HepG2 (cell line): Measurements from ENCODE around the gene MTA1. TPM values are rescaled to one million over a fixed set of nuclear protein-coding genes. Genes with fewer than 3 reads are reported as not detected.
A peak's percentile ranks its signal among the peaks of the same experiment; 100 is the strongest.

Experiments used
- ATF3 ChIP-seq: sonication (generic); formaldehyde crosslinking; IDR thresholded peaks from 2 replicates; pipeline ENCODE4 v1.4.0; 2020; ENCODE audit warnings: missing genetic modification reagents
- CERS6 ChIP-seq: sonication (generic); formaldehyde crosslinking; IDR thresholded peaks from 2 replicates; pipeline ENCODE4 v1.5.0; 2020; ENCODE audit warnings: missing genetic modification reagents
- CREB1 ChIP-seq, 2 experiments: fragments of 450-650 bp in 1 of 2; IDR thresholded peaks; 2 replicates each; pipeline ENCODE4 v1.6.1; 2016 to 2017; ENCODE audit warnings: control low read depth in 1 of 2, mild to moderate bottlenecking in 1 of 2, missing compliant biosample characterization in 1 of 2, missing genetic modification characterization in 1 of 2
- ELF3 ChIP-seq: IDR thresholded peaks from 2 replicates; pipeline ENCODE4 v1.6.1; 2016; ENCODE audit warnings: missing genetic modification reagents, missing compliant biosample characterization
- ELF4 ChIP-seq: sonication (generic); formaldehyde crosslinking; IDR thresholded peaks from 2 replicates; pipeline ENCODE4 v1.5.0; 2020; ENCODE audit warnings: missing genetic modification reagents, mild to moderate bottlenecking, moderate library complexity, borderline replicate concordance
- FOXA3 ChIP-seq: IDR thresholded peaks from 2 replicates; pipeline ENCODE4 v1.6.1; 2016; ENCODE audit warnings: missing genetic modification reagents, missing compliant biosample characterization
- GTF3A ChIP-seq: sonication (generic); formaldehyde crosslinking; conservative IDR thresholded peaks from 2 replicates; pipeline ENCODE4 v1.4.0; 2020; ENCODE audit warnings: mild to moderate bottlenecking, missing genetic modification reagents
- HHEX ChIP-seq: IDR thresholded peaks from 2 replicates; pipeline ENCODE4 v1.6.1; 2016; ENCODE audit warnings: control low read depth
- HOXD1 ChIP-seq: sonication (generic); formaldehyde crosslinking; IDR thresholded peaks from 2 replicates; pipeline ENCODE4 v1.5.0; 2020; ENCODE audit warnings: missing genetic modification reagents
- MBD4 ChIP-seq: IDR thresholded peaks from 2 replicates; pipeline ENCODE4 v1.6.1; 2012; ENCODE audit warnings: low read length, inconsistent platforms, borderline replicate concordance
- ONECUT2 ChIP-seq: sonication (generic); formaldehyde crosslinking; IDR thresholded peaks from 2 replicates; pipeline ENCODE4 v1.4.0; 2020; ENCODE audit warnings: missing genetic modification reagents
- POLR2G ChIP-seq: fragments of 200-400 bp; formaldehyde crosslinking; IDR thresholded peaks from 2 replicates; pipeline ENCODE4 v1.6.1; 2018; ENCODE audit warnings: mild to moderate bottlenecking, low read depth, low read length, moderate library complexity
- RFXANK ChIP-seq: IDR thresholded peaks from 2 replicates; pipeline ENCODE4 v1.6.1; 2016
- RNF2 ChIP-seq: fragments of 450-650 bp; conservative IDR thresholded peaks from 2 replicates; pipeline ENCODE4 v1.6.1; 2016; ENCODE audit warnings: low read depth
- RXRA ChIP-seq: sonication (generic); formaldehyde crosslinking; IDR thresholded peaks from 2 replicates; pipeline ENCODE4 v1.5.1; 2020; ENCODE audit warnings: missing genetic modification reagents
- UBTF ChIP-seq: sonication (generic); formaldehyde crosslinking; IDR thresholded peaks from 2 replicates; pipeline ENCODE4 v1.4.0; 2020; ENCODE audit warnings: mild to moderate bottlenecking, missing genetic modification reagents
- ZNF138 ChIP-seq: sonication (generic); formaldehyde crosslinking; IDR thresholded peaks from 2 replicates; pipeline ENCODE4 v1.5.0; 2020; ENCODE audit warnings: mild to moderate bottlenecking, low read depth, missing genetic modification reagents
- ZNF20 ChIP-seq: sonication (generic); formaldehyde crosslinking; IDR thresholded peaks from 2 replicates; pipeline ENCODE4 v1.4.0; 2020; ENCODE audit warnings: mild to moderate bottlenecking, moderate library complexity, missing genetic modification reagents
- ZNF281 ChIP-seq: sonication (generic); formaldehyde crosslinking; IDR thresholded peaks from 2 replicates; pipeline ENCODE4 v1.4.0; 2020; ENCODE audit warnings: missing genetic modification reagents, borderline replicate concordance
- ZNF879 ChIP-seq: sonication (generic); formaldehyde crosslinking; IDR thresholded peaks from 2 replicates; pipeline ENCODE4 v1.8.1; 2023; ENCODE audit warnings: missing genetic modification reagents
- polyA plus RNA-seq, 8 experiments: library from polyadenylated mRNA; depleted of rRNA in 3 of 8; stranded (reverse) in 7 of 8; unstranded in 1 of 8; fragments of >200 nt; fragmentation: Illumina TruSeq in 4 of 8; extraction: Trizol in 4 of 8; gene quantifications; 2 replicates each; pipeline versions ENCODE4 v1.2.1 to v1.2.3, GENCODE V29; 2011 to 2016; ENCODE audit warnings: low read depth in 4 of 8, missing spikeins in 1 of 8, mixed read lengths in 1 of 8; ENCODE audit not compliant: insufficient read depth in 1 of 8
- total RNA-seq, 5 experiments: library from RNA; depleted of rRNA; stranded (reverse); fragments of >200 nt; fragmentation: Illumina TruSeq; extraction: Trizol; gene quantifications; 2 replicates each; pipeline ENCODE4 v1.2.3, GENCODE V29; 2016; ENCODE audit warnings: low read depth in 1 of 5
- TF ChIP-seq, protein P1 (sequence below): sonication (generic); formaldehyde crosslinking; IDR thresholded peaks from 2 replicates; pipeline ENCODE4 v1.4.0; 2020; ENCODE audit warnings: mild to moderate bottlenecking, missing genetic modification reagents
- TF ChIP-seq, protein P2 (sequence below): sonication (generic); formaldehyde crosslinking; conservative IDR thresholded peaks from 2 replicates; pipeline ENCODE4 v1.4.0; 2020; ENCODE audit warnings: missing genetic modification reagents

Gene MTA1
- total and polyA plus RNA-seq, 2 of the 13 experiments (the other 11 are each of a cell fraction or from before 2014, with no cell fraction given), result 35.2 to 85.8 TPM

DNA sequence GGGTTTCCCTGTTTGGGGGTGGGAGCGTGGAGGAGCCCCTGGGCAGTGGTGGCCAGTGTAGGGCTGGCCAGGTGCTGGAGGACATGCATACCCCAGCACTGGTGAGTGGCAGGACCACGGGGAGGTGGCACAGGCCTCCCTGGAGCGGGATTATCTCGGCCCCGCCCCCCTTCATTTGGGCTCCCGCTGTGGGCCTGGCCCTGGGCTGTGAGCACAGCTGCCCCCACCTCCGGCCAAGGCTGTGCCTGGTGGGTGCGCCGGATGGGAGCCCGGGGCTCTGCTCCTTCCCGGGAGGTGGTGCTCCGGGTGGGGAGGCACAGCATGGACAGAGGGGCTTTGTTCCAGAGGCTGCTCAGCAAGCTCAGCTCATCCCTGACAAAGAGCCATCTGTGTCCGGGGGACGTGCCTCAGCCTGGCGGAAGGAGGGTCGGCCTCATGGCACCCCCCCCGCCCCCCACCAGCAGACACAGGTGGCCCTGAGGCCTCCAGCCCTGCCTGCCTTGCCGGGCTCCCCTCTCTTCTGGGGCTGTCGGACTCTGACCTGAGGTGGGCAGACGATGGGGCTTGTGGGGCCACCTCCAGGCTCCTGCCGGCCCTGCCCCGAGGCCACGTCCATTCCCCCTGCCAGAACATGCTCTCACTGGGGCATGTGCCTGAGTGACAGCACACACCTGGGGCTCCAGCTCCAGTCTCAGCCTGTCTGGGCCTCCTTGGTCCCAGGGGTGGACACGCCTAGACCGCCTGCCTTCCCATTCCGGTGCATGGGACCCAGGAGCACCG lies 79.8 kb downstream of the MTA1 start (continued):
- TF ChIP-seq UBTF (CRISPR knock-in tag) (peak; percentile 98), ELF3 (CRISPR knock-in tag) (peak; percentile 87), ELF4 (CRISPR knock-in tag) (no peak), ONECUT2 (CRISPR knock-in tag) (no peak), GTF3A (CRISPR knock-in tag) (no peak), MBD4 (no peak), HOXD1 (peak; percentile 77; the same call in 1 of the 2 replicates), ZNF20 (no peak), HHEX (CRISPR knock-in tag) (no peak), RXRA (peak; percentile 88), CREB1 (IDR thresholded peaks at IDR 0.05) (no peak), CREB1 (CRISPR knock-in tag; IDR thresholded peaks at IDR 0.05) (no peak; the same call in 1 of the 2 replicates), RFXANK (no peak), ZNF879 (CRISPR knock-in tag) (no peak), FOXA3 (CRISPR knock-in tag) (peak; percentile 23), ZNF281 (CRISPR knock-in tag) (peak; percentile 85; the same call in 1 of the 2 replicates), ZNF138 (CRISPR knock-in tag) (no peak; the same call in 1 of the 2 replicates), RNF2 (0 out of 2 replicates have a peak, but pooled peaks have one; percentile 22), POLR2G (peak; percentile 84), CERS6 (CRISPR knock-in tag) (peak; percentile 64; the same call in 1 of the 2 replicates), ATF3 (CRISPR knock-in tag) (no peak)
- TF ChIP-seq, protein P1, sequence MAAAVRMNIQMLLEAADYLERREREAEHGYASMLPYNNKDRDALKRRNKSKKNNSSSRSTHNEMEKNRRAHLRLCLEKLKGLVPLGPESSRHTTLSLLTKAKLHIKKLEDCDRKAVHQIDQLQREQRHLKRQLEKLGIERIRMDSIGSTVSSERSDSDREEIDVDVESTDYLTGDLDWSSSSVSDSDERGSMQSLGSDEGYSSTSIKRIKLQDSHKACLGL (CRISPR knock-in tag), result no peak; the same call in 1 of the 2 replicates
- TF ChIP-seq, protein P2, sequence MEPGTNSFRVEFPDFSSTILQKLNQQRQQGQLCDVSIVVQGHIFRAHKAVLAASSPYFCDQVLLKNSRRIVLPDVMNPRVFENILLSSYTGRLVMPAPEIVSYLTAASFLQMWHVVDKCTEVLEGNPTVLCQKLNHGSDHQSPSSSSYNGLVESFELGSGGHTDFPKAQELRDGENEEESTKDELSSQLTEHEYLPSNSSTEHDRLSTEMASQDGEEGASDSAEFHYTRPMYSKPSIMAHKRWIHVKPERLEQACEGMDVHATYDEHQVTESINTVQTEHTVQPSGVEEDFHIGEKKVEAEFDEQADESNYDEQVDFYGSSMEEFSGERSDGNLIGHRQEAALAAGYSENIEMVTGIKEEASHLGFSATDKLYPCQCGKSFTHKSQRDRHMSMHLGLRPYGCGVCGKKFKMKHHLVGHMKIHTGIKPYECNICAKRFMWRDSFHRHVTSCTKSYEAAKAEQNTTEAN (CRISPR knock-in tag), result peak; percentile 68
